Mesothelial cell of epicardium (in vitro differentiated cells): ENCODE data around the gene RAB5B. TPM values are rescaled to one million over a fixed set of nuclear protein-coding genes. Genes with fewer than 3 reads are reported as not detected.

Experiments used
- DNase-seq, 2 experiments: peaks; one replicate each; pipeline ENCODE4 v3.0.0; 2021; ENCODE audit warnings: low spot score in 2 of 2; ENCODE audit not compliant: unreplicated experiment in 2 of 2
- H3K27ac Mint-ChIP-seq: 2 replicates; pipeline ENCODE4 v1.8.0; 2021; ENCODE audit warnings: mixed read lengths
- H3K27me3 Mint-ChIP-seq: 2 replicates; pipeline ENCODE4 v1.8.0; 2021; ENCODE audit warnings: low read depth, mixed read lengths
- H3K36me3 Mint-ChIP-seq: 2 replicates; pipeline ENCODE4 v1.8.0; 2021; ENCODE audit warnings: mixed read lengths
- H3K4me1 Mint-ChIP-seq: 2 replicates; pipeline ENCODE4 v1.8.0; 2021; ENCODE audit warnings: mixed read lengths
- H3K4me3 Mint-ChIP-seq: 2 replicates; pipeline ENCODE4 v1.8.0; 2021; ENCODE audit warnings: mild to moderate bottlenecking, moderate library complexity, mixed read lengths
- H3K9me3 Mint-ChIP-seq: 2 replicates; pipeline ENCODE4 v1.8.0; 2021; ENCODE audit warnings: mixed read lengths
- total RNA-seq: library from RNA; stranded (reverse); gene quantifications from 3 replicates; pipeline ENCODE4 v1.2.1, GENCODE V29; 2021
- TF ChIP-seq, protein P1 (sequence below): fragments of 200-600 bp; sonication (generic); IDR thresholded peaks from one replicate; pipeline ENCODE4 v1.5.0; 2021; ENCODE audit warnings: antibody characterized with exemption; ENCODE audit not compliant: unreplicated experiment

Gene RAB5B
- total RNA-seq, 1 donor from 2014 or later = 101 TPM

DNA sequence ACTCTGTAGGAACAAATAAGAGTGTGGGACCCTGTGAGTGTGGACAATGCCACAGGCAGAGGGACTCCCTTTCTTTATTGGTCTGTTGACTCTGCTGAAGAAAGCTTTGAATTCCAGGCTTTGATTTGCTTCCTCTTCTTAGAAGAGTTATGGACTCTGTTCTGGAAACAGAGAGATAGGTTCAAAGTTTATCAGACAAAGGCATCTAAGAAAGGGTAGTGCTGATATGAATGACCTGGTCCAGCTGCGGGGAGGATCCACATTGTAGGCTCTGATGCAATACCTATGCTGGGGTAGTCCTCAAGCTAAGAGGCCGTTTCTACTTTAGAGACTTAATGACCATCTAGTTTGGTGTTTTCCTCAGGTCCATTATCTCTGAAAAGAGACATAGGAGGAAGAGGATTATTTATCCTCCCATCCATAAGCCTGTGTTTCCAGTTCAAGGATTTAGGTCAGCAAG lies 36.3 kb downstream of the RAB5B start:
- TF ChIP-seq, protein P1, sequence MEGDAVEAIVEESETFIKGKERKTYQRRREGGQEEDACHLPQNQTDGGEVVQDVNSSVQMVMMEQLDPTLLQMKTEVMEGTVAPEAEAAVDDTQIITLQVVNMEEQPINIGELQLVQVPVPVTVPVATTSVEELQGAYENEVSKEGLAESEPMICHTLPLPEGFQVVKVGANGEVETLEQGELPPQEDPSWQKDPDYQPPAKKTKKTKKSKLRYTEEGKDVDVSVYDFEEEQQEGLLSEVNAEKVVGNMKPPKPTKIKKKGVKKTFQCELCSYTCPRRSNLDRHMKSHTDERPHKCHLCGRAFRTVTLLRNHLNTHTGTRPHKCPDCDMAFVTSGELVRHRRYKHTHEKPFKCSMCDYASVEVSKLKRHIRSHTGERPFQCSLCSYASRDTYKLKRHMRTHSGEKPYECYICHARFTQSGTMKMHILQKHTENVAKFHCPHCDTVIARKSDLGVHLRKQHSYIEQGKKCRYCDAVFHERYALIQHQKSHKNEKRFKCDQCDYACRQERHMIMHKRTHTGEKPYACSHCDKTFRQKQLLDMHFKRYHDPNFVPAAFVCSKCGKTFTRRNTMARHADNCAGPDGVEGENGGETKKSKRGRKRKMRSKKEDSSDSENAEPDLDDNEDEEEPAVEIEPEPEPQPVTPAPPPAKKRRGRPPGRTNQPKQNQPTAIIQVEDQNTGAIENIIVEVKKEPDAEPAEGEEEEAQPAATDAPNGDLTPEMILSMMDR = no peak
- Mint-ChIP-seq H3K9me3 (no peaks in the 10 kb centered on the region), H3K4me3 (no peak overlapping the region), H3K27ac (no peak overlapping the region), H3K36me3 (no peaks in the 10 kb centered on the region), H3K4me1 (peaks cover 43% of the 10 kb centered on the region), H3K27me3 (no peaks in the 10 kb centered on the region)
- DNase-seq = no peak

DNA sequence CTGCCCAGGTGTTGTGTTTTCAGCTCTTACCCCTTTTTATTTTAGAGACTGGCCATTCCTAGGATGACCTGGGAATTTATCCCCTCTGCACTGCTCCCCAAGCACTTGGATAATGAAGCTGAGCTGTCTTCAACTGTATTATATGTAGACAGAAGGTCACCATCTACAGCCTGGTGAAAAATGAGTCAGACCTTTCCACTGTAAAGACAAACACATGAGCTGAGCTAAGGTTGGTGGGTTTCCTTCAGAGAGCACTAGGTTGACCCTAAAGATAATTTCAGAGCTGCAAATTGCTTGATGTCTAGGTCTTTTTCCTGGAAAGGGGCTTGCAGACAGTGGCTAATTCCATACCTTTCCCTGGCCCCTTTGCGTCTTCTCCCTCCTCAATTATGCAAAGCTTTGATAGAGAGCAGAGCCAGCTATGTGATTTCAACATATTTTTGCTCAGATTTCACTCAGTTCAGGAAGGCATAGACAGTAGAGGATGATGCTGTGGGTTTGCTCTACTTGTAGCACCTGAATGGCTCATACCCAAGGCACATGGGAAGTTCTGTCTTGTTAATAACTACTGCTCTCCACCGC lies 37.7 kb downstream of the RAB5B start:
- H3K36me3 Mint-ChIP-seq = no peaks in the 10 kb centered on the region
- H3K4me3 Mint-ChIP-seq = no peak overlapping the region
- TF ChIP-seq, protein P1 = no peak
- no peaks in the 10 kb centered on the region for H3K27me3 Mint-ChIP-seq
- no peak overlapping the region for H3K27ac Mint-ChIP-seq
- DNase-seq = no peak
- peaks cover 54% of the 10 kb centered on the region for H3K4me1 Mint-ChIP-seq
- no peaks in the 10 kb centered on the region for H3K9me3 Mint-ChIP-seq

DNA sequence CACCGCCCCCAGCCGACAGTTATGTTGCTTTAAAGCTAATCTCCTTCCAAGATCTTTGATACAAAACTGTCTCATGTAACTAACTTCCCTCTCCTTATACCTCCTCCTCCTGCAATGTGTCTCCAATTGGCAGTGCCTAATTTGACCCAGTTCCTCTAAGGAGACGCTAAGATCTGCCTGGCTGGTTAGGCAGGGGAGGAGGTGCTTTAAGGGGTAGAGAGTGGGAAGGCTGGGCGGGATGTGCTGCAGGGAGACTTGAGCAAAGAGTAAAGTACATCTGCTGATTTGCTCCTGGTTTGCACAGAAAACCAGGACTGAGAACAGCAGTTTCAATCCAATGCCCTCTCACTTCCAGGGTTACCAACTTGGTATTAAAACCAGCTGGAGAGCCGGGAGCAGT lies 39.6 kb downstream of the RAB5B start:
- Mint-ChIP-seq H3K4me1 (peaks cover 43% of the 10 kb centered on the region), H3K9me3 (no peaks in the 10 kb centered on the region), H3K4me3 (no peak overlapping the region), H3K27me3 (no peaks in the 10 kb centered on the region), H3K27ac (peak overlapping the region; percentile 83), H3K36me3 (peaks cover 6% of the 10 kb centered on the region)
- DNase-seq = no peak
- TF ChIP-seq, protein P1 = no peak

DNA sequence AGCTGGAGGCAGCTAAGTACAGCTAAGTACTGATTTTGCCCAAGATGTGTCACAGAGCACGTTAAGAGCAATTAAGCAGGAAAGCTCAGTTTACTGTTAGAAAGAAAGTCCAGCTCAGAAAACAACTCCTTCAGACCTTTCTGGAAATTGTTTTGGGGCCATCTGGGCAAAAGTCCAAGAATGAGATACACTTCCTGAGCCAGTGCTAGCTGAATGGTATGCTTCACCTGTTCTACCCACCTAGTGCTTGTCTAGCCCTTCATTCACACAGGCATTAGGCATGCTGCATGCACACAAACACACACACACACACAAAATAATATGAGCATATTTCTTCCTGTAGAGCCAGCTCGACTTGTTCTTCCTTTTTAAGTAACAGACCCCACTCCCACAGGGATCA lies 40.3 kb downstream of the RAB5B start:
- Mint-ChIP-seq H3K9me3 (no peaks in the 10 kb centered on the region), H3K36me3 (peaks cover 6% of the 10 kb centered on the region), H3K27ac (peak overlapping the region; percentile 88), H3K27me3 (no peaks in the 10 kb centered on the region), H3K4me1 (peaks cover 40% of the 10 kb centered on the region), H3K4me3 (no peak overlapping the region)
- DNase-seq = no peak
- TF ChIP-seq, protein P1 = no peak

DNA sequence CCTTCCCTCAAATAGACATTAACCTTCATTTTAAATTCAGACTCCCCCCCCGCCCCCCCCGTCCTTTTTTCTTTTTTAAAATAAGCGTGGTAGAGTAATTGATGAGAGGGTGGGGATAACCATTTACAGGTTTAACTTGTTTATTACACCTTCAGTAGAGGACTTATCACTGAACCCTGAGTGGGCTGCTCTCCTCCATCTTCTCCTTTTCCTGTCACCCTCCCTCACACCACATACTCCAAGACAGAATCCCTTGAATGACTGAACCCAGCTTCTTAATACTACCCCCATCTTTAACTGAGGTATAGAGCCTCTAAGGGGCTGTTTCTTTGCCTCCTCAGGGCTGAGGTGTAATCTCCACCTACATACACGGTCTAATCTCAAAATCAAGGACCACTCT lies 43.3 kb downstream of the RAB5B start:
- TF ChIP-seq, protein P1 = no peak
- no peaks in the 10 kb centered on the region for H3K27me3 Mint-ChIP-seq
- peaks cover 6% of the 10 kb centered on the region for H3K36me3 Mint-ChIP-seq
- no peak overlapping the region for H3K4me3 Mint-ChIP-seq
- H3K4me1 Mint-ChIP-seq = peaks cover 50% of the 10 kb centered on the region
- no peaks in the 10 kb centered on the region for H3K9me3 Mint-ChIP-seq
- DNase-seq = no peak
- H3K27ac Mint-ChIP-seq = peak overlapping the region; percentile 12
